ENCODE measurements around the gene NTN4.
"Not testable (repeated sequence)": the region's sequence is repeated elsewhere in the genome, so short reads cannot be mapped to it uniquely, and the experiment has no call there.

Gene NTN4

GRCh38 chr12:95755261-95755865 is 35.2 kb downstream of the NTN4 start:
- DNase-seq (ENCODE audit: low read depth in 3 of 3), result no peak

GRCh38 chr12:95746062-95746461 is 44.5 kb downstream of the NTN4 start:
- not testable (repeated sequence) for DNase-seq (ENCODE audit: low read depth in 3 of 3)

DNA sequence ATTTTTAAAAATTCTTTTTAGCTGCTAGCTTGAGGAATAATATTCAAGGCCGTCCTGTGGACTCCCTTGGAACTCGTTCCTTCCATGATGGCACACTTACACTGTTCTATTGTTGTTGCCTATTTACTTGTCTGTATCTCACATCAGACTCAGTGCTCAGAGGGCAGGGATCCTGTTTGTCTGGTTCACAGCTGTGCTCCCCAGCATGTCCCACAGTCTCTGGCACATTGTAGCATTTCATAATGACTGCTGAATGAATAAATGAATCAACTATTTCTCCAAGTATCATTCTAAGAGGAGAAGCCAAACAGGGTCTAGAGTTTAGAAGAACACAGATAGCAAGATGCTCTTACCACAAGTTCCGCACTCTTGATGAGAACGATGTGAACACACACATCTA is 48.0 kb downstream of the NTN4 start:
- DNase-seq (ENCODE audit: low read depth in 3 of 3), result no peak

DNA sequence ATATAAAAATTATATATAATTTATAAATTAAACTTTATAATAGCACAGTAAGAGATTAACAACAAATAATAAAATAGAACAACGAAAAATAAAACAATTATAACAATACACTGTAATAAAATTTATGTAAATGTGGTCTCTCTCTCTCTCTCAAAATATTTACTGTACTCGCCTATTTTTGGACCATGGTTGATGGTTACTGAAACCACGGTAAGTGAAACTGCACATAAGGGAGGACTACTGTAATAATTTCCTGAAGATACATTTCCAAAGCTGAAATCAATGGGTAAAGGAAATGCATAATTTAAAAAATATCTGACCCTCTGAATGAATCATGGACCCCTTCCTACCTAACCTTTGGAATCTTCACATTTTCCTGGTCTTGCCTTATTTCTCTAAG is 48.9 kb downstream of the NTN4 start:
- no peak for DNase-seq (ENCODE audit: low read depth in 3 of 3)

DNA sequence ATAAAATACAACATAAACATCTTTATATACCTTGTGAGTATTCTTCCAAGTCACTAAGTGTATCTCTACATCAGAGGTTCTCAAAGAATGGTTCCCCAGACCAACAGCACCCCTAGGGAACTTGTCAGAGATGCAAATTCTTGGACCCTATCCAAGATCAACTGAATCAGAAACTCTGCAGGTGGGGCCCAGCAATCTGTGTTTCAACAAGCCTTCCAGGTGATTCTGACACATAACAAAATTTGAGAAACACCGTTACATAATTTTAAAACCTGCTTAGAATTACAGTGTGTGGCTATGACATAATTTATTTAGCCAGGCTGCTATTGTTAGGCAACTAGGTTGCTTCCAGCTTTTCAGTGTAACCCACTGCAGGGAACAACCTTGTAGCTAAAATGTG is 49.8 kb downstream of the NTN4 start:
- DNase-seq (ENCODE audit: low read depth in 3 of 3), result no peak

DNA sequence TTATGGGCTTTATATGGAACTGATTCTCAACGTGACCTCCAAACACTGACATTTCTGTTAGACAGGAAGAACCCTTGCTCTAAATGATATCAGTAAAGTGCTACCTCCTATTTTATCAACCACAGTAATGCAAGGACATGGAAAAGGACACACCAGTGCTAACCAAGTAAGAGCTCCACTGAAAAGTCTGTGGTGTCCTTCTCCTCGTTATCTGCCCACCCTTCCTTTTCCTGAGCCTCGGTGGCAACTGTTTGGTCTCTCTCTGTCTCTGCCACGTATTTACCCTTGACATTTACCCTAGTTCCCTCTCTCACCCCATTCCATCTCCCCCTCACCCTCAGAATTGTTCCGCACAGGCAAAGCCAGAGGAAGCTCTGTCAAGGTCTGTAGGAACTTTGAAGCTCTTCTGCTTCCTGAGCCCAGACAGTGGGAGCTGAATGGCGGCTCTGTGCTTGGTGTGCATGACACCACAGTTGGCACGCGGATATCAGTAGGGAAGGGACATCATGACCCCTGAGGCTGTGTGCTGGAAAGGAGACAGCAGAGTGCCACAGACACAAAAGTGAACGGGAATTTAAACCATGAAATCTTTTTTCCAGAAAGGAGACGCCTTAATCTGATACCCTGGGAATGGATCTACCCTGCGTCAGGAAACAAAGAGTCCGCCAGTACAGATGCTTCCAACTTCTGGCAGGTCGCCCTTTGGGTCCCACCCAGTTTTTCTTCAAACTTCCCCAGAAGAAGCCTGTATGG is 50.8 kb downstream of the NTN4 start:
- no peak for DNase-seq (ENCODE audit: low read depth in 3 of 3)

GRCh38 chr12:95738024-95738611 is 52.4 kb downstream of the NTN4 start:
- DNase-seq (ENCODE audit: low read depth in 3 of 3), result no peak

- DNase-seq (ENCODE audit: low read depth in 3 of 3), result no peak
These were observed 53.9 kb downstream of the NTN4 start for GRCh38 chr12:95736631-95737030.

GRCh38 chr12:95735728-95736127 is 54.8 kb downstream of the NTN4 start:
- DNase-seq (ENCODE audit: low read depth in 3 of 3), result not testable (repeated sequence)

GRCh38 chr12:95733141-95733825 is 57.3 kb downstream of the NTN4 start:
- DNase-seq (ENCODE audit: low read depth in 3 of 3), result no peak

DNA sequence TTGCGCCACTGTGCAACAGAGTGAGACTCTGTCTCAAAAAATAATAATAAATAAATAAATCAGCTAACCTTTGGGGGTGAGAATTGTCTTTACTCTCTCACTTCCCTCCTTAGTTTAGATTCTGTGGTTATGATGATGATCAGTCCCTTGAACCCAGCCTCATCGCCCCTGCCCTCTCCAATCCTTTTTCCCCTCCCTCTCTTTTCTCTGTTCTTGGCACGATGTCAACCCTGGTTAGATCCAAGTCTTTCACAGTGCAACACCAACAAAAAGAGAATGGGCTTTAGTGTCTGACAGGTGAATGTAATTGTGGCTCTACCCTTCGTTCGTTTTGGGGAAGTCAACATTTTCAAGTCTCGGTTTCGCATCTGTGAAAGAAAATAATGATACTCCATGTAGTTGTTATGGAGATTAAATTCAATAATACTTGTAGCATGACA is 59.0 kb downstream of the NTN4 start:
- DNase-seq (ENCODE audit: low read depth in 3 of 3), result no peak

DNA sequence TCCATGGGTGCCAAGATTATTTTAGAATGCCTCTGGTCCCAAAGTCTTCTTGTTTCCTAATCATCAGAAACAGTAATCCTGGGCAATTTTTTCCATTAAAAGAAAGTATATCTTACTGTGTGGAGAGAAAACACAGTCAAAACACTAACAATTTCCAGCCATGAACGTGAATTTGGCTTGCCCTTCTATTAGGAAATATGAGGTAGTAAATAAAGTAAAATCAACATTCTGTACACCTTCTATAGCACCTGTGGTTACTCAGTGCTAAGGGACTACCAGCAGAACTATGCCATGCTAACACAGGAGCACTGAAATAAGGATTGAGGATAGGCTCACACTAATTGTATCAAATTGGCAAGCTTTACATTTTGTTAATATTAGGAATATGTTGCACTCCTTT is 60.1 kb downstream of the NTN4 start:
- no peak for DNase-seq (ENCODE audit: low read depth in 3 of 3)

DNA sequence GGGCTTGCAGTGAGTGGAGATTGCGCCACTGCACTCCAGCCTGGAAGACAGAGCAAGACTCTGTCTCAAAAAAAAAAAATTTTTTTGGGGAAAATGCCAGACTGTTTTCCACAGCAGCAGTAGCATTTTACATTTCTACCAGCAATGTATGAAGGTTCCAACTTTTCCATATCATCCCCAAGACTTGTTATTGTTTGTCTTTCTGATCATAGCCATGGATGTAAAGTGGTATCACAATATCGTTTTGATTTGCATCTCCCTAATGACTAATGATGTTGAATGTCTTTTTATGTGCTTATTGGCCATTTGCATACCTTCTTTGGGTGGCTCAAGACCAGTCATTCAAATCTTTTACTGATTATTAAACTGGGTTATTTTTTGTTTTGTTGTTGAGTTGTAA is 63.7 kb downstream of the NTN4 start:
- DNase-seq (ENCODE audit: low read depth in 3 of 3), result no peak

DNA sequence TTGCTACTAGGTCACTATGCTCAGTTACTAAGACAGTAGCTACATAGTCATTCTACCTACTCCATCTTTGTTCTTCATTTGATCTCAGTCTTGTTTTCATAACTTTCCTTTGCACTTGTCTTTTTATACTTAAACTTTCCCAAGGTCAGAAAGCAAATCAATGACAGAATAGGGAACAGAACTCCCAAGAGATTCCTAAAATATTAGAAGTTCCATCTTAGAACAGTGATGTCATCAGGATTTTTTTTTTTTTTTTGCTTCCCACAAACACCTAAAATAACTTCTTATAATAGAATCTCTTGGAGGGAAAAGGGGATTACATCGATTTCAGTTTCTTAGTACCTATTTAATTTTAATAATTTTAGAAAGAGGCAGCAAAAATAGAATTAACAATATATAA is 65.8 kb downstream of the NTN4 start:
- DNase-seq (ENCODE audit: low read depth in 3 of 3), result no peak

DNA sequence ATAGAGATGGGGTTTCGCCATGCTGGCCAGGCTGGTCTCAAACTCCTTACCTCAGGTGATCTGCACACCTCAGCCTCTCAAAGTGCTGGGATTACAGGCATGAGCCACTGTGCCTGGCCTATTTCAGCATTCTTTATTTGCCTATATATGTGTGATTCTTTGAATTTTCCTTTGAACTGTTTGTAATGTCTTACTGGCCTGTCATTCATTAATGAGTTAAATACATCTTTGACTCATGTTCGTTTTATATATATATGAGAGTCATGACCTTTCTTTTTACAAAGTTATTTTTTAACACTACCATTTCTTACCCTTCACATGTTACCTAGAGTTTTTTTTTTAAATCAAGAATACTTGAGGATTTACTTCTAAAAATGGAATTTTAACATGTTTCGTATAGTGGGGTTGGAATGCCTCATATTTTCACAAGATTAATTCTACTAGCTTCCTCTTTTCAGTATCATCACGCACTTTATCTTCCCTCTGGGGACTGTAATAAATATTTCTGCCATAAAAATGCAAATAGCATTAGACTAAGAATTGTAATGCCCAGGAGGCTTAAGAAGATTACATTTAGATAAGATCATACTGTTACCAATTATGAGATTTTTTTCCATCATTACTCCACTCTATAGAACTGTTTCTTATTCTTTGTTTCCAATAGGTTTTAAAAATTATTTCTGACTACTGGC is 66.7 kb downstream of the NTN4 start:
- no peak for DNase-seq (ENCODE audit: low read depth in 3 of 3)

- DNase-seq (ENCODE audit: low read depth in 3 of 3), result no peak
These were observed 69.2 kb downstream of the NTN4 start for GRCh38 chr12:95721320-95721719.

GRCh38 chr12:95720146-95720545 is 70.4 kb downstream of the NTN4 start:
- no peak for DNase-seq (ENCODE audit: low read depth in 3 of 3)

GRCh38 chr12:95718772-95719171 is 71.8 kb downstream of the NTN4 start:
- DNase-seq (ENCODE audit: low read depth in 3 of 3), result no peak

DNA sequence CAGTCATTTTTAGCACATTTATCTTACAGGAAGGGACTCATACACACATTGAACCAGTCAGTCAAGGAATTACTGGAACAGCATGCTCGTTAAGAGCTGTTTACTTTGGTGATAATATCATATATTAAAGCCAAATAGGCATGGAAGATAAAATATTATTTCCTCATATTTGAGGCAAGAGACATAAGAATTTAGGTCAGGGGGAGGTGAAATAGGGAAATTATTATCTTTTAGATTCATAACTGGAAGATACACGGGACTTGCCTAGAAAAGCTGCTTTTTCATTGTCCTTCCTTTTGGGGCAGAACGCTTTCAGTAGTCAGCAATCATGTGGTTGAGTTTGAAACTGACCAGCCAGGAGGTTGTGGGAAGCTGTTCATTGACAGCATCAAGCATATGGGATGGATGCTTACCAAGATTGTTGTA is 72.5 kb downstream of the NTN4 start:
- no peak for DNase-seq (ENCODE audit: low read depth in 3 of 3)

DNA sequence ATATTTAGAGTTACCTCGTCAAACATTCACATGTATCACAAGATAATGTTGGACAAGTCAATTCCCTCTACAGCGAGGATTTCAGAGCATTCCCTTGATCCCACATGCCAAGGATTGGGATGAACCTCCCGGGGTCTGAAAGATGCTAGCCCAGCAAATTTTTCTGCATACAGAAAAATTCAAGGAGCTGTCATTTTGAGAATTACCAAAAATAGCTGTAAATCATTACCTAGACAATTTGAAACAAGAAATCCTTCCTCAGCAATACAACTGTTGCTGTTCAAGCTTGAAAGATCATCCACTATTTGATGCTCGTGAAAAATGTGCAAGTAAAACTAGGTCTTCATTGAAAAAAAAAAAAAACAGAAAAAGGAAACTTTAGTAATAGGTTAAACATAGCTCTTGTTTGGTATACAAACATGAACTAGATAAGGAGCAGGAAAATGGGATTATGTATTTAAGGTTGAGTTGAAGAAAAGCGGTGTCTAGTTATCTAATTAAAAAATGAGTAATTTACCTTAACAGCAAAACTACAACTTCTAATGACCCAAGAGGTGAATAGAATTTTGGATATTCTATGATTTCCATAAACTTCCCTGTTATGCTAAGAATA is 73.1 kb downstream of the NTN4 start:
- no peak for DNase-seq (ENCODE audit: low read depth in 3 of 3)

DNA sequence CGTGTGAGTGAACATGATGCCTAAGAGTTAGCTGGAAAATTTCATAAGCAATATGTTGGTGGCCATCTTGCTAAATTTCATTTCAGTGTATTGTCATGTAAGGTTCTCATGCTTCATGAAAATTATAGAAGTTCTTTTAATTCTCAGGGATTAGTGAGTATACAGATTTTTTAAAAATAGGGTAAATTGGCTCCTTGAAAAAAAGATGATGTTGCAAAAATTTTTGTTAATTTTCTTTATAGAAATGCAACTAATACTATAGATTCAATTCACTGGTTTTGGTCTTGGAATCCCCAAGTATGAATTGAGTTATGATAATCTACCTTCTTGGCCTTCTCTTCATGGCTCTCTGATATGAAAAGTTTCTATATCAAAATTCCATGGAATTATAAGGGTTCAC is 75.4 kb downstream of the NTN4 start:
- no peak for DNase-seq (ENCODE audit: low read depth in 3 of 3)

- no peak for DNase-seq (ENCODE audit: low read depth in 3 of 3)
These were observed 78.3 kb downstream of the NTN4 start for GRCh38 chr12:95712269-95712668.
